H1 (cell line): Measurements from ENCODE around the gene NEUROD4. TPM values are rescaled to one million over a fixed set of nuclear protein-coding genes. Genes with fewer than 3 reads are reported as not detected.
A peak's percentile ranks its signal among the peaks of the same experiment; 100 is the strongest.

Experiments used
- CTCF ChIA-PET: fragments of 300-600 bp; sonication (Branson Sonifier 250); formaldehyde crosslinking; loops from one replicate; lab custom pipeline; 2021; ENCODE audit not compliant: partially characterized antibody; lab: Charles Lee
- POLR2A ChIA-PET: fragments of 300-600 bp; sonication (Branson Sonifier 250); formaldehyde crosslinking; loops from one replicate; lab custom pipeline; 2021; ENCODE audit warnings: inconsistent platforms; ENCODE audit not compliant: partially characterized antibody; lab: Charles Lee
- DNase-seq, 2 experiments: peaks; one replicate each; pipeline versions ENCODE4 v3.0.0 to v3.0.0-alpha.2; 2010 to 2022; ENCODE audit warnings: low spot score in 2 of 2, low read depth in 1 of 2, mixed read lengths in 1 of 2
- FAIRE-seq: peaks from 2 replicates; lab custom pipeline; 2011; peaks lifted over from hg19 to GRCh38; lab: Jason Lieb, UNC
- H2AFZ ChIP-seq: 2 replicates; pipeline ENCODE4 v1.8.1; 2012; ENCODE audit warnings: low read length, inconsistent platforms
- H2AK5ac ChIP-seq: 2 replicates; pipeline ENCODE4 v1.6.1; 2013; ENCODE audit warnings: low read depth, low read length
- H2BK120ac ChIP-seq: replicated peaks from 2 replicates; pipeline ENCODE3; 2013; ENCODE audit warnings: low read depth, low read length, inconsistent platforms
- H2BK12ac ChIP-seq: 2 replicates; pipeline ENCODE4 v1.6.1; 2013; ENCODE audit warnings: low read depth, low read length
- H2BK15ac ChIP-seq: 2 replicates; pipeline ENCODE4 v1.6.1; 2013; ENCODE audit warnings: low read length
- H2BK20ac ChIP-seq: 2 replicates; pipeline ENCODE4 v1.6.1; 2013; ENCODE audit warnings: low read length
- H2BK5ac ChIP-seq: 2 replicates; pipeline ENCODE4 v1.6.1; 2013; ENCODE audit warnings: low read depth, low read length
- H3K14ac ChIP-seq: 2 replicates; pipeline ENCODE4 v1.6.1; 2013; ENCODE audit warnings: inconsistent platforms; ENCODE audit not compliant: insufficient read length
- H3K18ac ChIP-seq: 2 replicates; pipeline ENCODE4 v1.6.1; 2013; ENCODE audit warnings: low read length; ENCODE audit errors: extremely low read depth
- H3K23ac ChIP-seq: 2 replicates; pipeline ENCODE4 v1.6.1; 2013; ENCODE audit warnings: inconsistent platforms; ENCODE audit not compliant: insufficient read length
- H3K23me2 ChIP-seq: 2 replicates; pipeline ENCODE4 v1.6.1; 2013; ENCODE audit warnings: low read depth, low read length
- H3K27ac ChIP-seq: 2 replicates; pipeline ENCODE4 v1.6.1; 2011; ENCODE audit warnings: low read depth, low read length, inconsistent platforms
- H3K27me3 ChIP-seq, 4 experiments: replicated peaks in 1 of 4; 1 replicate in 1 of 4; 2 replicates in 3 of 4; pipeline versions ENCODE4 v1.6.1 to v1.8.1; 2011 to 2013; ENCODE audit warnings: low read length in 3 of 4, mild to moderate bottlenecking in 3 of 4, inconsistent platforms in 2 of 4, mixed read lengths in 2 of 4, moderate library complexity in 1 of 4; ENCODE audit not compliant: control insufficient read depth in 3 of 4, insufficient read depth in 3 of 4; ENCODE audit errors: extremely low read depth in 1 of 4
- H3K36me3 ChIP-seq, 4 experiments: 2 replicates each; pipeline versions ENCODE4 v1.6.1 to v1.8.1; 2011 to 2013; ENCODE audit warnings: mild to moderate bottlenecking in 4 of 4, low read length in 3 of 4, moderate library complexity in 2 of 4, control low read depth in 1 of 4, inconsistent platforms in 1 of 4; ENCODE audit not compliant: insufficient read depth in 4 of 4, control insufficient read depth in 2 of 4
- H3K4ac ChIP-seq: replicated peaks from 2 replicates; pipeline ENCODE3; 2013; ENCODE audit warnings: low read length, low read depth, mixed read lengths, inconsistent platforms; ENCODE audit not compliant: insufficient read length
- H3K4me1 ChIP-seq, 4 experiments: replicated peaks in 1 of 4; 1 replicate in 1 of 4; 2 replicates in 3 of 4; pipeline versions ENCODE4 v1.6.1 to v1.8.1; 2011 to 2013; ENCODE audit warnings: low read length in 3 of 4, inconsistent platforms in 2 of 4, mixed read lengths in 1 of 4; ENCODE audit not compliant: insufficient read depth in 4 of 4, control insufficient read depth in 3 of 4
- H3K4me2 ChIP-seq, 2 experiments: 2 replicates each; pipeline versions ENCODE4 v1.6.1 to v1.8.1; 2011 to 2013; ENCODE audit warnings: low read depth in 2 of 2, low read length in 2 of 2, control low read depth in 1 of 2, inconsistent platforms in 1 of 2, mild to moderate bottlenecking in 1 of 2; ENCODE audit not compliant: insufficient read depth in 1 of 2
- H3K4me3 ChIP-seq, 4 experiments: fragments of 200-600, 300-600 bp in 1 of 4; sonication (generic), shearing (Covaris generic), sonication (Bioruptor Twin) in 1 of 4; 2 replicates each; pipeline versions ENCODE4 v1.5.1 to v1.8.1; 2011 to 2016; ENCODE audit warnings: low read length in 4 of 4, low read depth in 3 of 4, control low read depth in 2 of 4, inconsistent platforms in 2 of 4, mild to moderate bottlenecking in 2 of 4, mixed read lengths in 1 of 4, moderate library complexity in 1 of 4; ENCODE audit not compliant: insufficient read depth in 2 of 4; ENCODE audit errors: extremely low read depth in 1 of 4
- H3K56ac ChIP-seq: replicated peaks from 2 replicates; pipeline ENCODE3; 2013; ENCODE audit warnings: low read depth, mild to moderate bottlenecking, mixed read lengths, low read length, inconsistent platforms; ENCODE audit not compliant: insufficient read length
- H3K79me1 ChIP-seq: 2 replicates; pipeline ENCODE4 v1.6.1; 2013; ENCODE audit warnings: low read depth, low read length, control low read depth
- H3K79me2 ChIP-seq, 2 experiments: 2 replicates each; pipeline versions ENCODE4 v1.6.1 to v1.8.1; 2012 to 2013; ENCODE audit warnings: low read length in 2 of 2, mild to moderate bottlenecking in 2 of 2, inconsistent platforms in 1 of 2; ENCODE audit not compliant: insufficient read depth in 2 of 2, control insufficient read depth in 1 of 2
- H3K9ac ChIP-seq, 4 experiments: replicated peaks in 1 of 4; 1 replicate in 1 of 4; 2 replicates in 3 of 4; pipeline versions ENCODE4 v1.6.1 to v1.8.1; 2011 to 2013; ENCODE audit warnings: low read depth in 3 of 4, low read length in 3 of 4, control low read depth in 2 of 4, mild to moderate bottlenecking in 2 of 4, moderate library complexity in 2 of 4, inconsistent platforms in 1 of 4; ENCODE audit errors: extremely low read depth in 1 of 4
- H3K9me3 ChIP-seq, 2 experiments: 2 replicates each; pipeline versions ENCODE4 v1.6.1 to v1.8.1; 2012 to 2013; ENCODE audit warnings: mild to moderate bottlenecking in 2 of 2, moderate library complexity in 2 of 2, control low read depth in 1 of 2, inconsistent platforms in 1 of 2, low read depth in 1 of 2, low read length in 1 of 2, mixed read lengths in 1 of 2; ENCODE audit not compliant: insufficient read depth in 2 of 2
- H4K20me1 ChIP-seq, 2 experiments: replicated peaks in 1 of 2; 2 replicates each; pipeline versions ENCODE3 to v1.8.1; 2011 to 2013; ENCODE audit warnings: inconsistent platforms in 2 of 2, low read length in 2 of 2, mild to moderate bottlenecking in 1 of 2; ENCODE audit not compliant: insufficient read depth in 2 of 2, control insufficient read depth in 1 of 2
- H4K5ac ChIP-seq: 2 replicates; pipeline ENCODE4 v1.6.1; 2013; ENCODE audit warnings: low read length, low read depth, mixed read lengths, inconsistent platforms; ENCODE audit not compliant: insufficient read length
- H4K8ac ChIP-seq: 2 replicates; pipeline ENCODE4 v1.8.0; 2013; ENCODE audit warnings: mild to moderate bottlenecking, moderate library complexity, low read length, inconsistent platforms; ENCODE audit not compliant: insufficient read depth; ENCODE audit errors: extremely low read depth
- H4K91ac ChIP-seq: replicated peaks from 2 replicates; pipeline ENCODE3; 2013; ENCODE audit warnings: low read length, mixed read lengths, inconsistent platforms; ENCODE audit not compliant: insufficient read length
- MAFK ChIP-seq: IDR thresholded peaks from 2 replicates; pipeline ENCODE4 v1.6.1; 2012; ENCODE audit warnings: low read depth, mild to moderate bottlenecking, improper control_type of control experiment, low read length
- SRF ChIP-seq: IDR thresholded peaks from 2 replicates; pipeline ENCODE4 v1.6.1; 2011; ENCODE audit warnings: mild to moderate bottlenecking, low read depth, low read length, moderate library complexity
- WGBS, 2 experiments: shearing (Covaris generic) in 1 of 2; methylation state at CpG; one replicate each; pipeline versions ENCODE4 v1.1.6 to v1.1.7; 2013 to 2015; ENCODE audit warnings: low lambda C conversion rate in 2 of 2, mixed read lengths in 2 of 2, inconsistent platforms in 1 of 2, low coverage in 1 of 2, missing lambda C conversion rate in 1 of 2; ENCODE audit not compliant: insufficient replicate concordance in 2 of 2, insufficient coverage in 1 of 2, insufficient read length in 1 of 2; ENCODE audit errors: extremely low coverage in 1 of 2, missing lambda C conversion rate in 1 of 2; 5-methylcytosine and 5-hydroxymethylcytosine counted together
- polyA plus RNA-seq, 7 experiments: library from polyadenylated mRNA; depleted of rRNA in 3 of 7; stranded (reverse) in 5 of 7; unstranded in 2 of 7; fragments of >200 nt in 5 of 7; fragments of 200-250 nt in 2 of 7; gene quantifications; 1 replicate in 5 of 7; 2 replicates in 1 of 7; 4 replicates in 1 of 7; pipeline versions ENCODE4 v1.2.1 to v1.2.3, GENCODE V29; 2011 to 2013; ENCODE audit warnings: missing spikeins in 2 of 7, mixed read lengths in 2 of 7
- total RNA-seq: library from RNA; stranded (reverse); fragmentation: NEBNext Ultra II Directional; extraction: Animal tissue kit (Norgen Biotek cat#: 25700); gene quantifications from 2 replicates; pipeline ENCODE4 v1.2.1, GENCODE V29; 2021

The NEUROD4 gene
- total and polyA plus RNA-seq, 2 of the 8 experiments (the other 6 are each of a cell fraction or from before 2014, with no cell fraction given) = not detected

GRCh38 chr12:55002355-55002754 lies 17.4 kb upstream of the NEUROD4 start:
- FAIRE-seq (no peak), DNase-seq (no peak)
- no peak overlapping the region for H3K4me3 ChIP-seq
- H3K27me3 ChIP-seq = no peaks in the 10 kb centered on the region
- no peak overlapping the region for H2AFZ ChIP-seq
- H2BK120ac ChIP-seq = no peak overlapping the region
- no peak overlapping the region for H2BK12ac ChIP-seq
- no peaks in the 10 kb centered on the region for H3K79me1 ChIP-seq
- no peaks in the 10 kb centered on the region; the same call in 1 of the 2 replicates for H3K23me2 ChIP-seq
- H2BK20ac ChIP-seq = no peak overlapping the region
- H3K18ac ChIP-seq = no peak overlapping the region
- no peak overlapping the region for H3K4ac ChIP-seq
- H4K91ac ChIP-seq = no peak overlapping the region
- H3K79me2 ChIP-seq = no peaks in the 10 kb centered on the region
- no peak overlapping the region for H2BK5ac ChIP-seq
- H4K20me1 ChIP-seq = no peaks in the 10 kb centered on the region
- H3K23ac ChIP-seq = no peak overlapping the region
- no peaks in the 10 kb centered on the region for H3K9me3 ChIP-seq
- H3K4me1 ChIP-seq = peaks cover 3 to 12% (median 6%) of the 10 kb centered on the region in 4 experiments; a peak in 5 of 7 replicates
- no peak overlapping the region for H4K8ac ChIP-seq
- H3K56ac ChIP-seq = no peak overlapping the region
- H2BK15ac ChIP-seq = no peak overlapping the region
- 85% methylated on average over 2 of the region's 2 CpGs; no CpG with 5 or more reads in 1 of the 2 experiments for WGBS, 2 experiments
- H3K9ac ChIP-seq = no peak overlapping the region
- H3K4me2 ChIP-seq = no peak overlapping the region
- H3K36me3 ChIP-seq = no peaks in the 10 kb centered on the region
- no peak overlapping the region for H3K14ac ChIP-seq
- CTCF ChIA-PET = interaction anchor here (1.1 to 13.9 kb wide), 4 partner anchors 9 to 406 kb away, joined by 3 to 627 read pairs (median 13); no protein-coding TSS in a partner anchor
- H2AK5ac ChIP-seq = no peak overlapping the region
- no peak overlapping the region for H3K27ac ChIP-seq
- H4K5ac ChIP-seq = no peak overlapping the region
- TF ChIP-seq MAFK (no peak), SRF (peak; percentile 59; the same call in 1 of the 2 replicates)
- POLR2A ChIA-PET = no interaction called here
